ENCODE results near the gene SP8. TPM values are rescaled to one million over a fixed set of nuclear protein-coding genes. Genes with fewer than 3 reads are reported as not detected.

Gene SP8
- total and polyA plus RNA-seq, 9 of the 15 experiments (the other 6 are each of a cell fraction or from before 2014, with no cell fraction given): 0.04 to 1.2 (median 0.19) TPM

DNA sequence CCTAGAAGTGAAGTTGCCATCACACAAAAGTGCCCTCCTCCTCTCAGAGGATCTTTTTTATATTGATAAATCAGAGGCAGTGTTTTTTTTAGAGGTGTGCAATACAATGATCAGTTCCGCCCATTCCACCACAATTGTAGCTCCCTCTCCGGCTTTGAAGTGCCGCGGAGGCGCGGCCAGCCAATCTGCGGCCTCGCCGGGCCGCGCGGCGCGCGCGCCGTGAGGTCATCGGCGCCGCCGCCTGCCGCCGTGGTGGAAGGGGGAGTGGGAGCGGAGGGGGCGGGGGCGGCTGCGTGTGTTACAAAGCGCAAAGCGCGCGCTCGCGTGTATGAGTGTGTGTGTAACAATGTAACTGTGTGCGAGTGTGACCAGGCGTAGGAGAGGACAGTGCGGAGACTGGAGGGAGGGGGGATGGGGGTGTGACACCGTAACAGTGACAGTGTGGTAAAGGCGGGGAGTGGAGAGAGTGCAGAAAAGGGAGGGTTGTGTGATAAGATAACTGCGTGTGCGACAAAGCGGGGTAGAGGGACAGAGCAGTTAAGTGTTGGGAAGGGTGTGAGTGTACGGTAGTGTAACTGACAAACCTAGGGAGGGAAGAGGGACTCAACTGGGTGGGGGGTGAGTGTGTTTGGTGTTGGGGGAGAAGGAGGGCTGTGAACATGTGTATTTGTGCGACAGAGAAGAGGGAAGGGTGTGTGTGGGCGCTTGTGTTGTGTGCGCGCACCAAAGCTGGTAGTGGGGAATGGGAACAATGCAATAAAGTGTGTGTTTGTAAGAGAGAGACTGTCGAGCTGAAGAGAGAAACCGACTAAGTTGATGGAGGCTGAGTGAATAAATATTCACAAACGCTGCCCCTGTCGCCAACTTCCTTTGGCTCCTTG is at the start of gene SP8 (continued):
- TF ChIP-seq ZNF232 (CRISPR knock-in tag; IDR thresholded peaks at IDR 0.05) (no peak), PTTG1 (tag; IDR thresholded peaks at IDR 0.05; ENCODE audit: low read depth) (no peak), ARHGAP35 (IDR thresholded peaks at IDR 0.05; ENCODE audit: partially characterized antibody) (no peak), KAT7 (CRISPR knock-in tag; IDR thresholded peaks at IDR 0.05; ENCODE audit: borderline replicate concordance) (no peak), FOXK2 (conservative IDR thresholded peaks at IDR 0.05 in 1 of 2, IDR thresholded peaks at IDR 0.05 in 1 of 2; ENCODE audit: low read depth in 2 of 2) (peak; percentile 68 to 77; a peak in 3 of 4 replicates), CHD1 (IDR thresholded peaks at IDR 0.05; ENCODE audit: low read length) (no peak), NFE2 (IDR thresholded peaks at IDR 0.05; ENCODE audit: low read depth) (no peak), ZNF696 (CRISPR knock-in tag; conservative IDR thresholded peaks at IDR 0.05) (no peak), KLF16 (IDR thresholded peaks at IDR 0.05) (no peak), ZSCAN29 (IDR thresholded peaks at IDR 0.05) (no peak; the same call in 1 of the 2 replicates), MAFG (tag; conservative IDR thresholded peaks at IDR 0.05) (no peak)
- TF ChIP-seq, protein P1, sequence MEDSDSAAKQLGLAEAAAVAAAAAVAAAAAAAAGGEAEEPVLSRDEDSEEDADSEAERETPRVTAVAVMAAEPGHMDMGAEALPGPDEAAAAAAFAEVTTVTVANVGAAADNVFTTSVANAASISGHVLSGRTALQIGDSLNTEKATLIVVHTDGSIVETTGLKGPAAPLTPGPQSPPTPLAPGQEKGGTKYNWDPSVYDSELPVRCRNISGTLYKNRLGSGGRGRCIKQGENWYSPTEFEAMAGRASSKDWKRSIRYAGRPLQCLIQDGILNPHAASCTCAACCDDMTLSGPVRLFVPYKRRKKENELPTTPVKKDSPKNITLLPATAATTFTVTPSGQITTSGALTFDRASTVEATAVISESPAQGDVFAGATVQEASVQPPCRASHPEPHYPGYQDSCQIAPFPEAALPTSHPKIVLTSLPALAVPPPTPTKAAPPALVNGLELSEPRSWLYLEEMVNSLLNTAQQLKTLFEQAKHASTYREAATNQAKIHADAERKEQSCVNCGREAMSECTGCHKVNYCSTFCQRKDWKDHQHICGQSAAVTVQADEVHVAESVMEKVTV (CRISPR knock-in tag; IDR thresholded peaks at IDR 0.05): no peak
- TF ChIP-seq, protein P2, sequence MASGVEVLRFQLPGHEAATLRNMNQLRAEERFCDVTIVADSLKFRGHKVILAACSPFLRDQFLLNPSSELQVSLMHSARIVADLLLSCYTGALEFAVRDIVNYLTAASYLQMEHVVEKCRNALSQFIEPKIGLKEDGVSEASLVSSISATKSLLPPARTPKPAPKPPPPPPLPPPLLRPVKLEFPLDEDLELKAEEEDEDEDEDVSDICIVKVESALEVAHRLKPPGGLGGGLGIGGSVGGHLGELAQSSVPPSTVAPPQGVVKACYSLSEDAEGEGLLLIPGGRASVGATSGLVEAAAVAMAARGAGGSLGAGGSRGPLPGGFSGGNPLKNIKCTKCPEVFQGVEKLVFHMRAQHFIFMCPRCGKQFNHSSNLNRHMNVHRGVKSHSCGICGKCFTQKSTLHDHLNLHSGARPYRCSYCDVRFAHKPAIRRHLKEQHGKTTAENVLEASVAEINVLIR (CRISPR knock-in tag; IDR thresholded peaks at IDR 0.05): peak; percentile 30; the same call in 1 of the 2 replicates
- TF ChIP-seq, protein P3, sequence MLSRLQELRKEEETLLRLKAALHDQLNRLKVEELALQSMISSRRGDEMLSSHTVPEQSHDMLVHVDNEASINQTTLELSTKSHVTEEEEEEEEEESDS (CRISPR knock-in tag; IDR thresholded peaks at IDR 0.05): no peak
- TF ChIP-seq, protein P4, sequence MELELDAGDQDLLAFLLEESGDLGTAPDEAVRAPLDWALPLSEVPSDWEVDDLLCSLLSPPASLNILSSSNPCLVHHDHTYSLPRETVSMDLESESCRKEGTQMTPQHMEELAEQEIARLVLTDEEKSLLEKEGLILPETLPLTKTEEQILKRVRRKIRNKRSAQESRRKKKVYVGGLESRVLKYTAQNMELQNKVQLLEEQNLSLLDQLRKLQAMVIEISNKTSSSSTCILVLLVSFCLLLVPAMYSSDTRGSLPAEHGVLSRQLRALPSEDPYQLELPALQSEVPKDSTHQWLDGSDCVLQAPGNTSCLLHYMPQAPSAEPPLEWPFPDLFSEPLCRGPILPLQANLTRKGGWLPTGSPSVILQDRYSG (tag; conservative IDR thresholded peaks at IDR 0.05; ENCODE audit: low read depth): no peak
